DND-41 (cell line): Measurements from ENCODE around the gene HBE1.

Experiments used
- ATAC-seq: fragments of 200-7000 bp; cut with Tn5 transposase; 3 replicates; pipeline ENCODE4 v1.9.1; 2021; ENCODE audit warnings: low read depth; ENCODE audit not compliant: insufficient read depth
- DNase-seq: peaks from one replicate; pipeline ENCODE4 v3.0.0-alpha.2; 2020
- H2AFZ ChIP-seq: 2 replicates; pipeline ENCODE4 v1.6.0; 2012; ENCODE audit warnings: low read depth, low read length
- H3K27ac ChIP-seq: 2 replicates; pipeline ENCODE4 v1.5.1; 2012; ENCODE audit warnings: low read length, inconsistent platforms
- H3K27me3 ChIP-seq: fragments of 200-600 bp; sonication (generic); 2 replicates; pipeline ENCODE4 v1.6.0; 2012; ENCODE audit warnings: low read length, mild to moderate bottlenecking, inconsistent platforms; ENCODE audit not compliant: insufficient read depth, poor library complexity
- H3K36me3 ChIP-seq: 2 replicates; pipeline ENCODE4 v1.5.1; 2012; ENCODE audit warnings: low read length, inconsistent platforms; ENCODE audit not compliant: insufficient read depth
- H3K4me1 ChIP-seq: 2 replicates; pipeline ENCODE4 v1.5.1; 2012; ENCODE audit warnings: mild to moderate bottlenecking, low read length; ENCODE audit not compliant: insufficient read depth
- H3K4me2 ChIP-seq: 2 replicates; pipeline ENCODE4 v1.6.0; 2012; ENCODE audit warnings: mild to moderate bottlenecking, moderate library complexity, low read length, inconsistent platforms; ENCODE audit not compliant: insufficient read depth
- H3K4me3 ChIP-seq, 2 experiments: fragments of 200-600 bp in 1 of 2; shearing (Covaris generic) in 1 of 2; 2 replicates each; pipeline ENCODE4 v1.5.1; 2012 to 2016; ENCODE audit warnings: inconsistent platforms in 2 of 2, low read length in 2 of 2, mild to moderate bottlenecking in 2 of 2, low read depth in 1 of 2, moderate library complexity in 1 of 2
- H3K79me2 ChIP-seq: 2 replicates; pipeline ENCODE4 v1.6.0; 2012; ENCODE audit warnings: low read length, inconsistent platforms; ENCODE audit not compliant: insufficient read depth
- H3K9ac ChIP-seq: 2 replicates; pipeline ENCODE4 v1.6.0; 2012; ENCODE audit warnings: low read depth, mild to moderate bottlenecking, inconsistent platforms, low read length, moderate library complexity
- H3K9me3 ChIP-seq: 2 replicates; pipeline ENCODE4 v1.5.1; 2012; ENCODE audit warnings: low read length, moderate library complexity, mild to moderate bottlenecking, inconsistent platforms; ENCODE audit not compliant: insufficient read depth, severe bottlenecking
- H4K20me1 ChIP-seq: 2 replicates; pipeline ENCODE4 v1.6.0; 2012; ENCODE audit warnings: low read length; ENCODE audit not compliant: insufficient read depth
- CTCF ChIP-seq: IDR thresholded peaks from 2 replicates; pipeline ENCODE4 v1.5.1; 2012; ENCODE audit warnings: borderline replicate concordance, low read length, moderate library complexity, mild to moderate bottlenecking; ENCODE audit not compliant: poor library complexity, severe bottlenecking; ENCODE audit errors: extremely low read depth
- EZH2 ChIP-seq: IDR thresholded peaks from 3 replicates; pipeline ENCODE4 v1.6.1; 2012; ENCODE audit warnings: borderline replicate concordance, low read depth, mild to moderate bottlenecking, moderate library complexity, low read length, inconsistent platforms; ENCODE audit not compliant: severe bottlenecking

HBE1 gene

GRCh38 chr11:5301846-5302245 is 32.1 kb upstream of the HBE1 start, which contains the start of gene OR51B4:
OR51B4 (minus strand) TSS chr11:5301946; CDS start chr11:5301946, 0 bp downstream.
- no peaks in the 10 kb centered on the region for H3K36me3 ChIP-seq
- ATAC-seq, result no peak
- no peak within 1 kb of the TSS for H2AFZ ChIP-seq
- no peaks in the 10 kb centered on the region for H3K79me2 ChIP-seq
- H3K9ac ChIP-seq, result no peak within 1 kb of the TSS
- DNase-seq, result no peak
- H4K20me1 ChIP-seq, result no peaks in the 10 kb centered on the region
- H3K27me3 ChIP-seq, result peaks cover 6% of the 10 kb centered on the region
- no peak within 1 kb of the TSS for H3K27ac ChIP-seq
- no peak within 1 kb of the TSS for H3K4me2 ChIP-seq
- H3K4me3 ChIP-seq, result no peak within 1 kb of the TSS
- TF ChIP-seq EZH2, result no peak
- TF ChIP-seq CTCF, result no peak
- no peaks in the 10 kb centered on the region for H3K4me1 ChIP-seq
- no peaks in the 10 kb centered on the region for H3K9me3 ChIP-seq

GRCh38 chr11:5300251-5300650 is 30.5 kb upstream of the HBE1 start:
- TF ChIP-seq CTCF (no peak), EZH2 (no peak)
- Histone ChIP-seq H3K27me3 (peaks cover 6% of the 10 kb centered on the region), H3K9me3 (no peaks in the 10 kb centered on the region), H3K27ac (no peak overlapping the region), H3K36me3 (no peaks in the 10 kb centered on the region), H4K20me1 (no peaks in the 10 kb centered on the region), H3K9ac (no peak overlapping the region), H3K4me2 (no peak overlapping the region), H3K4me1 (no peaks in the 10 kb centered on the region), H3K4me3 (no peak overlapping the region), H2AFZ (no peak overlapping the region), H3K79me2 (no peaks in the 10 kb centered on the region)
- ATAC-seq, result no peak
- DNase-seq, result no peak

- TF ChIP-seq EZH2 (no peak), CTCF (no peak)
- H3K27me3 ChIP-seq, result peaks cover 6% of the 10 kb centered on the region
These were observed 28.7 kb upstream of the HBE1 start for GRCh38 chr11:5298451-5298850.

More at GRCh38 chr11:5298451-5298850, 28.7 kb upstream of the HBE1 start:
- Histone ChIP-seq H2AFZ (no peak overlapping the region), H4K20me1 (no peaks in the 10 kb centered on the region), H3K9me3 (no peaks in the 10 kb centered on the region), H3K79me2 (no peaks in the 10 kb centered on the region), H3K4me3 (no peak overlapping the region), H3K4me2 (no peak overlapping the region), H3K4me1 (no peaks in the 10 kb centered on the region), H3K9ac (no peak overlapping the region), H3K36me3 (no peaks in the 10 kb centered on the region), H3K27ac (no peak overlapping the region)
- DNase-seq, result no peak
- no peak for ATAC-seq
